Erythroblast (primary cell): Measurements from ENCODE around the gene ADARB2.
"Not testable (repeated sequence)": the region's sequence is repeated elsewhere in the genome, so short reads cannot be mapped to it uniquely, and the experiment has no call there.

Experiments
- DNase-seq, 2 experiments: peaks; one replicate each; lab custom pipeline; 2025; lab: John Stamatoyannopoulos, UW
- GATA1 ChIP-seq: IDR thresholded peaks from 2 replicates; pipeline ENCODE4 v1.6.1; 2011; ENCODE audit warnings: low read depth, mild to moderate bottlenecking, control low read depth, low read length, moderate library complexity
- POLR2A ChIP-seq: IDR thresholded peaks from 2 replicates; pipeline ENCODE4 v1.6.1; 2011; ENCODE audit warnings: mild to moderate bottlenecking, low read length

ADARB2 gene

DNA sequence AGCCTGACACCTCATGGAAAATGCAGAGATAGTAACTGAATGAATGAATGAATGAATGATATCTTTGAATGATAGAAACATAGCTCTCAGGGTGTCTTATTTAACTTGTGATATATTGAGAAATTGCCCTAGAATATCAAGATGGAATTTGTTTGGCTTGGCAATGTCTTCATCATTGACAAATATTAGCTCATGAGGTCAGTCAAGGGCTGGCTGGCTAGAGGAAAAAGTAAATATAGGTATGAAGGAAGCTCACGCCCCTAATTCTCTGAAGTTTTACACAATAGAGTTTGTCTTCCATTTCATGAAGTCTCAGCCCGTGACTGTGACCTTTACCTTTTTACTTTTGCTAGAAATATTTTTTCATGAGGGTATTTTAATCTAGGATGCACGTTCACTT, 305.2 kb downstream of the ADARB2 start:
- DNase-seq = no peak

DNA sequence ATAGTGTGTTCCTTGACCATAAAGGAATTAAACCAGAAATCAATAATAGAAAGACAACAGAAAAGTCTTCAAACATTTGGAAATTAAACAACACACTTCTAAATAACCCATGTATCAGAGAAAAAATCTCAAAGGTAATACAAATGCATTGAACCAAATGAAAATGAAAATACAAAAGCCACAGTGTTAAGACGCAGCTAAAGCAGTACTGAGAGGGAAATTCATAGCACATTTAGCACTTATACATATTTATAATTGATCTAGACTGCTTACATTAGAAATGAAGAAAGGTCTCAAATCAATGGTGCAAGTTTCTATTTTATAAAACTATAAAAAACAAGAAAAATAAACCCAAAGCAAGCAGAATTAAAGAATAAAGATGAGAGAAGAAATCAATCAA, 306.1 kb downstream of the ADARB2 start:
- DNase-seq = no peak
- TF ChIP-seq GATA1 (no peak), POLR2A (no peak)

More for the DNA sequence above, 305.2 kb downstream of the ADARB2 start:
- TF ChIP-seq POLR2A (no peak), GATA1 (no peak)

- not testable (repeated sequence) for DNase-seq
These were observed 309.7 kb downstream of the ADARB2 start for GRCh38 chr10:1427521-1428186.

DNA sequence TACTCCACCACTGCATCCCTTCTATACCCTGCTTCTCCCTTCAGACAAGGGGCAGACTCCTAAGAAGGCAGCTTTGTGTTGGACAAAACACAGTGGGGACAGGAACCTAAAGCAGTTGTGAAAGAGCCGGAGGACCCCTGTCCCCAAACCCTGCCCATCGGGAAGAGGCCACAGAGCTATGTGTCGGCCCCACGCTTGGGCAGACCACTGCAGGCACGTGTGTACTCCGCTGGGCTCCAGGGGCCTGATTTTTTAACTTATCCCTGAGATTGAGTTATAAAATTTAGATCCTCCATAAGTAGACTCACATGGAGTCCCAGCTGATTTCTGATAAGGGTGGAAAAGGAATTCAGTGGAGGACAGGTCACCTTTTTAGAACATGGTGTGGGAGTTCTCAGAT, 310.5 kb downstream of the ADARB2 start:
- no peak for TF ChIP-seq POLR2A
- TF ChIP-seq GATA1 = no peak
- DNase-seq = no peak

DNA sequence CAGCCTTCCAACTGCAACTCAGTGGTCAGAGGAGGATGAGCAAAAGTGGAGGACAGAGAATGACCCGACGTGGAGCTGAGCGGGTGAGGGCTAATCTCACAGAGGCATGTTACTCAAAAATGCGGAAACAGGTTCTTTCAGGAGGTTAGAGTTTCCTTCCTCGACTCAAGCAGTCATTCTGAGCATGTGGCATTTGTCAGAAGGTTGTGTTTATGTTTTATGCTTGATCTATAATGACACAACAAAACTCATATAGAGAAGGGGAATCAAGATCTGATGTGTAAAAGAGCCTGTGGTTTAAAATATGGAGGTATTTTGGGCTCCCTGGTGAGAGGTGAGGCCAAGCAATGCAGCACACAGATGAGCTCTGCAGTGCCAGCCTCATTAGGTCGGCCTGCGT, 311.4 kb downstream of the ADARB2 start:
- DNase-seq = no peak
- TF ChIP-seq POLR2A (no peak), GATA1 (no peak)

GRCh38 chr10:1424648-1425047, 312.7 kb downstream of the ADARB2 start:
- DNase-seq = no peak
- TF ChIP-seq GATA1 (no peak), POLR2A (no peak)

DNA sequence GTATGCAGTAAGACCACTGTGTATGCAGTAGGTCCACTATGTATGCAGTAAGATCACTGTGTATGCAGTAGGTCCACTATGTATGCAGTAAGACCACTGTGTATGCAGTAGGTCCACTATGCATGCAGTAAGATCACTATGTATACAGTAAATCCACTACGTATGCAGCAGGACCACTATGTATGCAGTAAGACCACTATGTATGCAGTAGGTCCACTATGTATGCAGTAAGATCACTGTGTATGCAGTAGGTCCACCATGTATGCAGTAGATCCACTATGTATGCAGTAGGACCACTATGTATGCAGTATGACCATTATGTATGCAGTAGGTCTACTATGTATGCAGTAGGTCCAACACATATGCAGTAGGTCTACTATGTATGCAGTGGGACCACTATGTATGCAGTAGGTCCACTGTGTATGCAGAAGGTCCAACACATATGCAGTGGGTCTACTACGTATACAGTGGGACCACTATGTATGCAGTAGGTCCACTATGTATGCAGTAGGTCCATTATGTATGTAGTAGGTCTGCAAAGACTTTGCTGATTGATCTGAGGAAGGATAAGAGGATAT, 313.6 kb downstream of the ADARB2 start:
- TF ChIP-seq POLR2A (no peak), GATA1 (no peak)
- DNase-seq = no peak

- no peak for DNase-seq
- TF ChIP-seq GATA1 (no peak), POLR2A (no peak)
These were observed 315.1 kb downstream of the ADARB2 start for GRCh38 chr10:1422275-1422674.

DNA sequence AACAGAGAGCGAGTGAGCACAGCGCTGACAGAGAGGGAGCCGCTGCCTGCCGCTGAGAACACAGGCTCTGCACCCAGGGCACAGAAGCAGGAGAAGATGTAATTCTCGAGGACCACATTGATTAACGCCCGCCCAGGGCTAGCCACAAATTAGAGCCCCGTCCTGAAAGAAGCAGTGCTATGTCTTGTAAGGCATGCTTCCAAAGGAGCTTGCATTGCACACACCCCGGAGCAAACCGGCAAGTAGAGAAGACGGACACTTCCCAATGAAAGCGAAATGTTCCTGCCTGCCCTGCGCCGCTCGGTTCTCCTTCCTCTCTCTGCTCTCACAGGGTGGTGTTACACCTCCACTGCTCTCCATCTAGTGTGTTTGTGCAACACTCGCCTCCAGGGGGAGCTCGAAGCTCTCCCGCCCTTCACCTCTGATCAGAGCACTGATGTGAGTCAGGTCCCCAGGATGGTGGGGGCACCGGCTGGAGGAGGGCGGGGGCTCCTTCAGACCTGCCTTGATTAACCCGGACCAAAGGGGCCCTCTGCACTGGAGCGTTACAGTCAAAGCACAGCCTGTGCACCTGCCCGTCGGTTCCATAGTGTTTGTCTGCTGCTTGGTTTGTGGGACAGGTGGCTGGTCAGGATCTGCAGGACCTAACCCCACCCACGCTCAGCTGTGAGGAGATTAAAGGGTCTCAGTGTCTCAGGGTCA, 316.5 kb downstream of the ADARB2 start:
- TF ChIP-seq POLR2A (no peak), GATA1 (no peak)
- DNase-seq = peak; percentile 31 to 56

- no peak for TF ChIP-seq GATA1
- no peak for TF ChIP-seq POLR2A
- DNase-seq = no peak
These were observed 317.3 kb downstream of the ADARB2 start for GRCh38 chr10:1419796-1420610.

DNA sequence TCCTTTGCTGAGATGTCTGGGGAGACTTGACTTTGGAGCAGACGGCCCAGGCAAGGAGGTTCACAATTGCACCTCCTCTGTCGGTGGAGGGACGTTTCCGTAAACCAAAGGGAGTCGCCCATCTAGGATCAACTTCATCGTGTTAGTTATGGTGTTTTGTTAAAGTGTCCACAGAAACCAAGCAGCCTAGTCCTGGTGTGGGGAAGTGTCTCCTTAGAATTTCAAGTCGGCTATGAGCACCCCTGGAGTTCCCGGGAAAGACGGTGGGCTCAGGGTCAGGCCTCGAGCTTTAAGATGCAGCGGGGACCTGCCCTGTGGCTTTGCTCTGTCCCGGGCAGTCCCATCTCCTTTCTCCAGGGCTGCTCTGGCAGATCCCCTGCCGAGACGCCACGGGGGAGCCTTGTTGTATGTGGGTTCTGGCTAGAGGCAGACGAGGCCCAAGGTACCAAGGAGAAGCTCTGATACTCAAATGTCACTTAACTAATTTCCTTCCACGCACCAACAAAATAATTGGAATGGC, 319.2 kb downstream of the ADARB2 start:
- TF ChIP-seq GATA1 (no peak), POLR2A (no peak)

DNA sequence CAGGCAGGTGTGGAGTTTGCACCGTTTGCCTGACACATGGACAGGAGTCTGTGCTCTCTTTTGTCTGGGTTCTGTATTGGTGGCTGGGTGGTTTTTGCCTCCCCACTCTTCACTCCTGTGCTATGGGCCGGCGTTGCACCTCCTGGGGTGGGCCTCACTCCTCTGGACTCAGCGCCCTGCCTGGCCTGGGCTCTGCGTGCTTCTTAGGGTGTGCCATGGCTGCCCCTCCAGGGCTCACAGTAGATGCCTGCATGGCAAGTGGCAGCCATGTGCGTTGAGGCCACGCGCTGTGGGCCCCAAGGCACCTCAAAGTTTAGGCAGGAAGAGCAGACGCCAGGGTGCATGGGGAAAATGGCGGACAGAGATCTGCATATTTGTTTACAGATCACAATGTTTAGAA, 319.8 kb downstream of the ADARB2 start:
- DNase-seq = no peak
- no peak for TF ChIP-seq GATA1
- no peak for TF ChIP-seq POLR2A

More for the DNA sequence above, 319.2 kb downstream of the ADARB2 start:
- no peak for DNase-seq

GRCh38 chr10:1416456-1417037, 320.8 kb downstream of the ADARB2 start:
- TF ChIP-seq GATA1 = no peak
- no peak for TF ChIP-seq POLR2A
- DNase-seq = no peak
